Mucosa of descending colon (tissue), 3 donors: ENCODE results near the gene PAIP1. TPM values are rescaled to one million over a fixed set of nuclear protein-coding genes. Genes with fewer than 3 reads are reported as not detected.
"Not testable (repeated sequence)": the region's sequence is repeated elsewhere in the genome, so short reads cannot be mapped to it uniquely, and the experiment has no call there.

ENCODE experiments used
- ATAC-seq: fragments of 200-7000 bp; cut with Tn5 transposase; one replicate; pipeline ENCODE4 v1.9.1; 2020; ENCODE audit warnings: mild to moderate bottlenecking, moderate library complexity
- DNase-seq, 3 donors: peaks; one replicate each; pipeline ENCODE4 v3.0.0-alpha.2; 2020
- H3K36me3 ChIP-seq: fragments of 200-600 bp; one replicate; pipeline ENCODE4 v1.8.0; 2021; ENCODE audit warnings: low read depth, mild to moderate bottlenecking
- H3K4me1 ChIP-seq: fragments of 200-600 bp; one replicate; pipeline ENCODE4 v1.8.0; 2021; ENCODE audit warnings: low read depth, mild to moderate bottlenecking
- H3K4me3 ChIP-seq: fragments of 200-600 bp; one replicate; pipeline ENCODE4 v1.8.0; 2021; ENCODE audit warnings: mild to moderate bottlenecking
- H3K9me3 ChIP-seq: fragments of 200-600 bp; one replicate; pipeline ENCODE4 v1.8.0; 2021; ENCODE audit warnings: mild to moderate bottlenecking
- intact Hi-C, 2 donors: fragments of 100-400 bp; cut with DNase I in 1 of 2; cut with micrococcal nuclease in 1 of 2; formaldehyde crosslinking; loops; one replicate each; pipeline versions ENCODE4 v1.11.0 to v1.11.1; 2022; cut with DNase I, micrococcal nuclease
- total RNA-seq, 3 donors: library from RNA; stranded (reverse); fragmentation: NEBNext Ultra II Directional in 2 of 3; extraction: Animal tissue kit (Norgen Biotek cat#: 25700) in 2 of 3; gene quantifications; one replicate each; pipeline versions ENCODE4 v1.2.1 to v1.2.4, GENCODE V29; 2021 to 2023
- TF ChIP-seq, protein P1 (sequence below): fragments of 200-600 bp; IDR thresholded peaks from one replicate; pipeline ENCODE4 v1.8.0; 2022; ENCODE audit warnings: antibody characterized with exemption, mild to moderate bottlenecking
- donor health status: DM: no; HTN: no; CAD: no; lungs with moderate emphysema.
- donor health status: DM: no; HTN: no; CAD: no.
- donor health status: DM: no; HTN: yes; CAD: no.

The PAIP1 gene
- total RNA-seq, 3 donors from 2014 or later, result 54.0 to 83.5 (median 57.8) TPM

DNA sequence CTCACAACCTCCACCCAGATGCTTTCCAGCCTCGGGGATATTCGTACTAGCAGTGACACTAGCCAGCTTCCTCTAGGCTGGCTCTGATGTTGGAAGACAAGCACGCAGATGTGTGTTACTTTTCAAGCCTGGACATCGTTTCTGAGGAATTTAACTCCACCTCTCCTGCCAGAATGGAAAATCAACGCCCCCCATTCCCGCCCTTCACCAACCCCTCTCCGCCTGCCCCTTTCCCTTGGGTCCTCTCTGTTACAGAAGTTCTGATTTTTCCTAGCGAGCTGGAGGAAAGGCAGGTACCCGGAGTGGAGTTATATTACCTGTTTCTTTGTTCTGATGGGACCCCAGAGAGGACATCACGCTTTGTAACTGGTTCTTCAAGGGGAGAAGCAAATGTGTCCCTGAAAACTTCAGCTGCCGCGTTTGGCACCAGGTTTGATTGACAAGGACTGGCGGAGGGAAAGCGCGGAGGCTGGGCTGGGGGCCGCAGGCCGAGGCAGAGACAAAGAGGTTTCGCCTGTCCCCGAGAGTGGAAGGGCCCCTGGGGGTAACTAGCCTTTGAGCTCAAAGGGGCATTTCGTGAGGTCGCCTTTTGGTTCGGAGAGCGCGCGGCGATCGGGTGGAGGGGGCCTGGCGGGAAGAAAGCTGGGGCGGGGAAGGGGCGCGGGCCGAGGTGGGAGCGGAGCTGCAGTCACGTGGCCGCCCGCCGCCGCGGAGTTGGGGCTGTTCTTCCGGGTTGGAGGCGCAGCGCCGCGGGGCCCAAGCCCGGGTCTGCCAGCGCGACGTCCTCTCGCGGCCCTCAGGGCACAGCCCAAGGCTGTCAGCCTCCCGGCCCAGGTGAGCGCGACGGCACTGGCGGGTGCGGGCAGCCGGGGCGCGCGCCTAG lies 45.8 kb upstream of the PAIP1 start, which contains the start of gene NNT:
TSS of gene NNT (plus strand) at position 720 of the 883 bp plus-strand sequence. CDS start 6,016 bp downstream, outside the sequence.
- Histone ChIP-seq H3K4me1 (no peaks in the 10 kb centered on the region), H3K4me3 (peak within 1 kb of the TSS; percentile 37), H3K36me3 (no peaks in the 10 kb centered on the region), H3K9me3 (no peaks in the 10 kb centered on the region)
- intact Hi-C loops, result no loop called here
- ATAC-seq (peak; percentile 90), DNase-seq (peak; percentile 82 to 90 (median 87))
- TF ChIP-seq, protein P1, sequence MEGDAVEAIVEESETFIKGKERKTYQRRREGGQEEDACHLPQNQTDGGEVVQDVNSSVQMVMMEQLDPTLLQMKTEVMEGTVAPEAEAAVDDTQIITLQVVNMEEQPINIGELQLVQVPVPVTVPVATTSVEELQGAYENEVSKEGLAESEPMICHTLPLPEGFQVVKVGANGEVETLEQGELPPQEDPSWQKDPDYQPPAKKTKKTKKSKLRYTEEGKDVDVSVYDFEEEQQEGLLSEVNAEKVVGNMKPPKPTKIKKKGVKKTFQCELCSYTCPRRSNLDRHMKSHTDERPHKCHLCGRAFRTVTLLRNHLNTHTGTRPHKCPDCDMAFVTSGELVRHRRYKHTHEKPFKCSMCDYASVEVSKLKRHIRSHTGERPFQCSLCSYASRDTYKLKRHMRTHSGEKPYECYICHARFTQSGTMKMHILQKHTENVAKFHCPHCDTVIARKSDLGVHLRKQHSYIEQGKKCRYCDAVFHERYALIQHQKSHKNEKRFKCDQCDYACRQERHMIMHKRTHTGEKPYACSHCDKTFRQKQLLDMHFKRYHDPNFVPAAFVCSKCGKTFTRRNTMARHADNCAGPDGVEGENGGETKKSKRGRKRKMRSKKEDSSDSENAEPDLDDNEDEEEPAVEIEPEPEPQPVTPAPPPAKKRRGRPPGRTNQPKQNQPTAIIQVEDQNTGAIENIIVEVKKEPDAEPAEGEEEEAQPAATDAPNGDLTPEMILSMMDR, result no peak

DNA sequence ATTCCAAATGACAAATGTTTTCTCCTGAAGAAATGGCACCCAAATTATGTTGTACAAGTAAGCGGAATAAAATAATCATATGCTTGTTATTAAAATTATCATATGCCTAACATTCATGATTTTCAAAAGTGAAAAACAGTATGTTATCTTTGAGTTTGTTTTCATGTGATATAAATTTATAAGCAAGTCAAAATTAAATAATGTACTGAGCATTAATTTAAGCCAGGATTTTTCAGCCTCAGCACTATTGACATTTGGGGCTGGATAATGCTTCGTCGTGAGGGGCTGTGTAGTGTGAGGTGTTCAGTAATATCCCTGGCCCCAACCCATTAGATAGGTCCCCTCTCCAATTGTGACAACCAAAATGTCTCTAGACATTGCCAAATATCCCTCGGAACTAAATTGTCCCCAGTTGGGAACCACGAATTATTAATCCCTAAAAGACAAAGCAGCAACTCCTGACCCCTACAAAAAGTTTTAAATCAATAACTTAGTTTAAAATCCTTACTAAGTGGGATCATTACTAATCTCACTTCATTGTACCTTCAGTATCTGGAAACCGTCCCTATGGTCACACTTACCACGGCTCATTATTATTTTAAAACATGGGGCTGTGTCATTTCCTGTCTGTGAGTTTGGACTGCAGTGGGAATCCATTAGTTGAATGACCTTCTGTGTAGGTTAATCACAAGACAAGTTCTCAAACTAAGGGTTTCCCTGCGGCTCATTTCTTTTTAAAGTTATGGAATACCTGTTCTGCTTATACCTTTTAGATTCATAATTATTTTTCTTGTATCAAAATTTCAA lies 44.8 kb upstream of the PAIP1 start:
- H3K9me3 ChIP-seq, result no peaks in the 10 kb centered on the region
- no peak overlapping the region for H3K4me3 ChIP-seq
- DNase-seq (no peak), ATAC-seq (no peak)
- H3K4me1 ChIP-seq, result no peaks in the 10 kb centered on the region
- TF ChIP-seq, protein P1, result no peak
- no peaks in the 10 kb centered on the region for H3K36me3 ChIP-seq
- intact Hi-C loops, result no loop called here

DNA sequence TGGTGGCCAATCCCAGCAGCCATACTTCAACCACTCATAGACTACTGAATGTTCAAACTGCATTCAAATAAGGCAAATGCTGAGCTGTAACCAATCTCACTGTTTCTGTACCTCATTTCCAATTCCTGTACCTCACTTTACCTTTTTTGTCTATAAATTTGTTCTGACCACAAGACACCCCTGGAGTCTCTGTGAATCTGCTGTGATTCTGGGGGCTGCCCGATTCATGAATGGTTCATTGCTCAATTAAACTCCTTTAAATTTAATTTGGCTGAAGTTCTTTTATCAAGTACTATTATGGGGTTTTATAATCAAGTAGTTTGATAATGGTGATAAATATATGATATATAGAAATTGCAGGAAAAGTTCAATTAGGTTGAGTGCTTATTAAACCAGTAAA lies 42.0 kb upstream of the PAIP1 start:
- ATAC-seq, intact Hi-C loops, H3K36me3 ChIP-seq, H3K9me3 ChIP-seq, H3K4me1 ChIP-seq, DNase-seq, H3K4me3 ChIP-seq: not testable (repeated sequence)

DNA sequence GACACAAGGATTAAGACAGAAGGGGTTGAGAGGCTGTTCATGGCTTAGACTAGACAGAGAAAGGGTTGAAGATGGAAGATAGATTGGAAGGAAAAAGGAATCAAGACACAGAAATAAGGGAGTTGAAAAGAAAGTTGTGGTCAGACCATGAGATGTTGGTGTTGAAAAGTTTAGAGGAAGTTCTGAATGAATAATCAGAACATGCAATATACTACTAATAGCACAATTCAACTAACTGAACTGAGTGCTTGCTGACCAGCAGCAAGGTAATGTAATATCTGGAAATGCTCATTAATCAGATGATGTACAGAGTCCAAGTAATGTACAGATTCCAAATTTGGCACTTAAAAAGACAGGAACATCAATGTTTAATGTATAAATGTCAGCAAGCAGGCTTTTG lies 35.5 kb upstream of the PAIP1 start:
- intact Hi-C loops, result no loop called here
- no peaks in the 10 kb centered on the region for H3K9me3 ChIP-seq
- no peak for ATAC-seq

DNA sequence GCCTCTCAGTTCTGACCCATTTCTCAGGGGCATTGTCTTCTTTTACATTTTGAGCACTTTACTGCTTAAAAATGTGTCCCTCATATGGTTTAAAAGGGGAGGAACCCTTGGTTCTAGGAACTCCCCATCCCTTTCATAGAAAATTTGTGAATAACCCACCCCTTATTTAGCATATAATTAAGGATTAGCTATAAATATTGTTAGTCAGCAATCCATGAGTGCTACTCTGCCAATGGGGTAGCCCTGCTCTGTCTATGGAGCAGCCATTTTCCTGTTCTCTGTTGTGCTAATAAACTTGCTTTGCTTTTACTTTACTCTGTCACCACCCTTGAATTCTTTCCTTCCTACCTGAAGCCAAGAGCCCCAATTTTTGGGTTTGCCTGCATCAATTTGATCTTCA lies 33.8 kb upstream of the PAIP1 start:
- no peaks in the 10 kb centered on the region for H3K36me3 ChIP-seq
- DNase-seq (no peak), ATAC-seq (no peak)
- H3K4me1 ChIP-seq, result no peaks in the 10 kb centered on the region
- H3K4me3 ChIP-seq, result no peak overlapping the region
- H3K9me3 ChIP-seq, result no peaks in the 10 kb centered on the region
- TF ChIP-seq, protein P1, result no peak
- intact Hi-C loops, result no loop called here

More for the DNA sequence above, 35.5 kb upstream of the PAIP1 start:
- DNase-seq, result no peak
- TF ChIP-seq, protein P1, result no peak
- no peak overlapping the region for H3K4me3 ChIP-seq
- H3K4me1 ChIP-seq, result no peaks in the 10 kb centered on the region
- H3K36me3 ChIP-seq, result no peaks in the 10 kb centered on the region

DNA sequence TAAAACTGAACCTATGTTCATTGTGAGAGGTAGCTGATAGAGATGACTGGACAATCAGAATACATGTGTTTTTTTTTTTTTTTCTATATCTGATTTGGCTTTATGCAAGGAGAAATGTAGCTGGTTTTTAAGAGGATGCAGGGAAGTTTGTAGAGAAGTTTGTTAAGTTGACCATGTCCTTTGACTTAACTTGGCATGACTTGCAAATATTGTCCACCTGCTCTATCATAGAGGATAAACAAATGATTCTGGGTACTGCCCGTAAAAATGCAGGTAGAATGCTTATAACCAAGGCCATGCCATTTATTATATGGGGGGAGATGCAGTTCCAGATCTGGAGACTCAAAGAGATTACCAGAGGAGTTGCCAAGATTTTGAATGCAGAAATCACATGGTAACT lies 32.4 kb upstream of the PAIP1 start:
- Histone ChIP-seq H3K4me1 (no peaks in the 10 kb centered on the region), H3K36me3 (no peaks in the 10 kb centered on the region), H3K9me3 (no peaks in the 10 kb centered on the region), H3K4me3 (no peak overlapping the region)
- intact Hi-C loops, result no loop called here
- TF ChIP-seq, protein P1, result no peak
- ATAC-seq (no peak), DNase-seq (no peak)
